Prostate gland (tissue), 2 donors: ENCODE measurements around the gene TMEM139. TPM values are rescaled to one million over a fixed set of nuclear protein-coding genes. Genes with fewer than 3 reads are reported as not detected.
A peak's percentile ranks its signal among the peaks of the same experiment; 100 is the strongest.

Source experiments
- DNase-seq: peaks from one replicate; pipeline ENCODE4 v3.0.0-alpha.2; 2019; ENCODE audit warnings: low spot score
- H3K27ac ChIP-seq, 2 donors: fragments of 200-600 bp; sonication (generic); 2 replicates each; pipeline ENCODE4 v1.5.1; 2017 to 2019
- H3K27me3 ChIP-seq: fragments of 200-600 bp; sonication (generic); replicated peaks from 2 replicates; pipeline ENCODE4 v1.5.1; 2019; ENCODE audit not compliant: insufficient read depth
- H3K36me3 ChIP-seq, 2 donors: fragments of 200-600 bp; sonication (generic); 1 replicate in 1 of 2; 2 replicates in 1 of 2; pipeline versions ENCODE4 v1.5.1 to v1.8.1; 2017 to 2019
- H3K4me1 ChIP-seq: fragments of 200-600 bp; sonication (generic); replicated peaks from 2 replicates; pipeline ENCODE4 v1.5.1; 2019
- H3K4me3 ChIP-seq, 2 donors: fragments of 200-600 bp; sonication (generic); 2 replicates each; pipeline ENCODE4 v1.5.1; 2017 to 2019
- H3K9me3 ChIP-seq: fragments of 200-600 bp; sonication (generic); 2 replicates; pipeline ENCODE4 v1.5.1; 2017
- POLR2A ChIP-seq: fragments of 450-650 bp; IDR thresholded peaks from one replicate; pipeline ENCODE4 v1.6.1; 2016; ENCODE audit warnings: antibody characterized with exemption, mild to moderate bottlenecking
- POLR2AphosphoS5 ChIP-seq: sonication (generic); formaldehyde crosslinking; IDR thresholded peaks from one replicate; pipeline ENCODE4 v1.6.1; 2017; ENCODE audit warnings: antibody characterized with exemption
- WGBS: methylation state at CpG from one replicate; pipeline ENCODE4 v1.1.5; 2018; 5-methylcytosine and 5-hydroxymethylcytosine counted together
- intact Hi-C: fragments of 100-400 bp; cut with DNase I; formaldehyde crosslinking; loops from one replicate; pipeline ENCODE4 v1.14.2; 2022
- total RNA-seq, 2 donors: library from RNA; depleted of rRNA; stranded (reverse); fragments of >200 nt; gene quantifications; one replicate each; pipeline ENCODE4 v1.1.0, GENCODE V29; 2016
- TF ChIP-seq, protein P1 (sequence below), 4 experiments: fragments of 200-600 bp in 2 of 4; fragments of 450-650 bp in 2 of 4; sonication (generic) in 2 of 4; IDR thresholded peaks; 1 replicate in 3 of 4; 2 replicates in 1 of 4; pipeline ENCODE4 v1.5.1; 2016 to 2019; ENCODE audit warnings: antibody characterized with exemption in 4 of 4, mild to moderate bottlenecking in 2 of 4, moderate library complexity in 2 of 4

The TMEM139 gene
- total RNA-seq, 2 donors from 2014 or later = 0.51 to 7.7 TPM

DNA sequence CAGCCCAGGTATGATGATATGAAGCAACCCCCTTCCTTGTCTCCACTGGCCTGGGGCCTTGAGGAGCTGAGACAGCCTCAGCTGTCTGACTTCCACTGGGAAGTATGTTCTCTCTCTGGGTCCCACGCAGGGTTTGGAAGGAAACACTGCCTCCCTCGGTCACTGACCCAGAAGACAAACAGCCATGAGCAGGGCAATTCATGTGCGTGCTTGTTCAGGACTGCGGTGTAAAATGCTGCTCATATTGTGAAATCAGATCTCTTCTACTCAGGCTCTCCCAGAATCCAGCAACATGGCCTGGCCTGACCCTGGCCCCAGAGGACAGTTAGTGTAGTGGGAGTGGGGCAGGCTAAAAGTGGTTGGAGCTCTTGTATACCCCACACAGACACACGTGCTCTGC, 33.9 kb downstream of the TMEM139 start:
- Histone ChIP-seq H3K36me3 (no peaks in the 10 kb centered on the region), H3K4me1 (no peaks in the 10 kb centered on the region), H3K4me3 (no peak overlapping the region), H3K27me3 (no peaks in the 10 kb centered on the region), H3K27ac (peak overlapping the region in 1 of 2 donors; percentile 45), H3K9me3 (no peaks in the 10 kb centered on the region)
- peak; percentile 67 for DNase-seq
- WGBS = 31% methylated on average over 5 of the region's 5 CpGs
- intact Hi-C loops = no loop called here
- TF ChIP-seq, protein P1, sequence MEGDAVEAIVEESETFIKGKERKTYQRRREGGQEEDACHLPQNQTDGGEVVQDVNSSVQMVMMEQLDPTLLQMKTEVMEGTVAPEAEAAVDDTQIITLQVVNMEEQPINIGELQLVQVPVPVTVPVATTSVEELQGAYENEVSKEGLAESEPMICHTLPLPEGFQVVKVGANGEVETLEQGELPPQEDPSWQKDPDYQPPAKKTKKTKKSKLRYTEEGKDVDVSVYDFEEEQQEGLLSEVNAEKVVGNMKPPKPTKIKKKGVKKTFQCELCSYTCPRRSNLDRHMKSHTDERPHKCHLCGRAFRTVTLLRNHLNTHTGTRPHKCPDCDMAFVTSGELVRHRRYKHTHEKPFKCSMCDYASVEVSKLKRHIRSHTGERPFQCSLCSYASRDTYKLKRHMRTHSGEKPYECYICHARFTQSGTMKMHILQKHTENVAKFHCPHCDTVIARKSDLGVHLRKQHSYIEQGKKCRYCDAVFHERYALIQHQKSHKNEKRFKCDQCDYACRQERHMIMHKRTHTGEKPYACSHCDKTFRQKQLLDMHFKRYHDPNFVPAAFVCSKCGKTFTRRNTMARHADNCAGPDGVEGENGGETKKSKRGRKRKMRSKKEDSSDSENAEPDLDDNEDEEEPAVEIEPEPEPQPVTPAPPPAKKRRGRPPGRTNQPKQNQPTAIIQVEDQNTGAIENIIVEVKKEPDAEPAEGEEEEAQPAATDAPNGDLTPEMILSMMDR (IDR thresholded peaks at IDR 0.05) = peak in 1 of 4 experiments; percentile 30
- TF ChIP-seq POLR2A (no peak), POLR2AphosphoS5 (peak; percentile 67)

GRCh38 chr7:143320620-143321019, 35.9 kb downstream of the TMEM139 start:
- WGBS = 60% methylated on average over 9 of the region's 9 CpGs
- TF ChIP-seq POLR2A (no peak), POLR2AphosphoS5 (no peak)
- TF ChIP-seq, protein P1 (IDR thresholded peaks at IDR 0.05) = no peak
- Histone ChIP-seq H3K4me1 (no peaks in the 10 kb centered on the region), H3K27ac (no peak overlapping the region), H3K4me3 (no peak overlapping the region), H3K9me3 (no peaks in the 10 kb centered on the region), H3K27me3 (no peaks in the 10 kb centered on the region), H3K36me3 (no peaks in the 10 kb centered on the region)
- DNase-seq = no peak
- intact Hi-C loops = no loop called here

GRCh38 chr7:143321242-143321641, 36.5 kb downstream of the TMEM139 start:
- H3K4me3 ChIP-seq = no peak overlapping the region
- WGBS = 100% methylated on average over 2 of the region's 10 CpGs
- DNase-seq = no peak
- no peaks in the 10 kb centered on the region for H3K27me3 ChIP-seq
- no peaks in the 10 kb centered on the region for H3K4me1 ChIP-seq
- no peak overlapping the region for H3K27ac ChIP-seq
- TF ChIP-seq POLR2AphosphoS5 (no peak), POLR2A (no peak)
- TF ChIP-seq, protein P1 (IDR thresholded peaks at IDR 0.05) = no peak
- no peaks in the 10 kb centered on the region for H3K9me3 ChIP-seq
- intact Hi-C loops = no loop called here
- no peaks in the 10 kb centered on the region for H3K36me3 ChIP-seq

GRCh38 chr7:143321734-143322133, 37.0 kb downstream of the TMEM139 start:
- Histone ChIP-seq H3K27ac (no peak overlapping the region), H3K9me3 (no peaks in the 10 kb centered on the region), H3K4me3 (no peak overlapping the region), H3K36me3 (no peaks in the 10 kb centered on the region), H3K4me1 (no peaks in the 10 kb centered on the region), H3K27me3 (no peaks in the 10 kb centered on the region)
- intact Hi-C loops = no loop called here
- DNase-seq = no peak
- TF ChIP-seq POLR2AphosphoS5 (no peak), POLR2A (no peak)
- TF ChIP-seq, protein P1 (IDR thresholded peaks at IDR 0.05) = no peak
- 85% methylated on average over 4 of the region's 4 CpGs for WGBS

GRCh38 chr7:143322760-143323633, 38.2 kb downstream of the TMEM139 start:
- H3K9me3 ChIP-seq = no peaks in the 10 kb centered on the region
- TF ChIP-seq POLR2A (no peak), POLR2AphosphoS5 (no peak)
- TF ChIP-seq, protein P1 (IDR thresholded peaks at IDR 0.05) = no peak
- H3K4me1 ChIP-seq = no peaks in the 10 kb centered on the region
- intact Hi-C loops = no loop called here
- no peak overlapping the region for H3K4me3 ChIP-seq
- DNase-seq = no peak
- no peaks in the 10 kb centered on the region for H3K27me3 ChIP-seq
- no peak overlapping the region for H3K27ac ChIP-seq
- no peaks in the 10 kb centered on the region for H3K36me3 ChIP-seq
- WGBS = 83% methylated on average over 23 of the region's 23 CpGs
